ENCODE data around the gene BCAS3. TPM values are rescaled to one million over a fixed set of nuclear protein-coding genes. Genes with fewer than 3 reads are reported as not detected.

Gene BCAS3
- total and polyA plus RNA-seq, 2 donors (not counting 1 experiment from before 2014, with no cell fraction given) = 13.9 to 73.4 TPM

GRCh38 chr17:61399131-61400065, 721.7 kb downstream of the BCAS3 start, which contains the start of gene TBX2:
Gene TBX2 (plus strand): TSS chr17:61399843. CDS start chr17:61400177, 334 bp downstream.
- peak; percentile 47 for DNase-seq
- no peak for ATAC-seq (ENCODE audit: low read depth)
- Mint-ChIP-seq H3K4me1 (peaks cover 46% of the 10 kb centered on the region), H3K9me3 (ENCODE audit: insufficient read depth) (no peaks in the 10 kb centered on the region), H3K4me3 (peak within 1 kb of the TSS; percentile 78), H3K27me3 (peaks cover 55% of the 10 kb centered on the region), H3K27ac (peak within 1 kb of the TSS; percentile 42)
- Histone ChIP-seq H3K4me3 (ENCODE audit: control extremely low read depth in 1 of 5, extremely low read depth in 1 of 5, insufficient read depth in 1 of 5, low read depth in 2 of 5, low read length in 4 of 5) (peak within 1 kb of the TSS in 3 of 5 experiments; percentile 29 to 43 (median 29)), H3K36me3 (replicated peaks in 1 of 2; ENCODE audit: control extremely low read depth in 1 of 2, control insufficient read depth in 1 of 2, extremely low read depth in 1 of 2, insufficient read depth in 2 of 2, low read length in 1 of 2) (no peaks in the 10 kb centered on the region), H4K20me1 (ENCODE audit: control insufficient read depth, insufficient read depth, low read length, poor library complexity, severe bottlenecking) (peaks cover 3% of the 10 kb centered on the region), H3K27ac (ENCODE audit: low read length in 2 of 2) (no peak within 1 kb of the TSS), H2AFZ (ENCODE audit: insufficient read depth, low read depth, low read length, poor library complexity, severe bottlenecking) (no peak within 1 kb of the TSS), H3K4me1 (ENCODE audit: control insufficient read depth in 2 of 2, insufficient read depth in 2 of 2, low read length in 2 of 2) (peaks cover 68 to 76% of the 10 kb centered on the region in 2 donors), H3K9ac (ENCODE audit: low read length) (peak within 1 kb of the TSS; percentile 32), H3K27me3 (replicated peaks in 1 of 4; ENCODE audit: control extremely low read depth in 1 of 4, control insufficient read depth in 3 of 4, insufficient read depth in 4 of 4, low read length in 3 of 4) (peaks cover 0 to 86% (median 53%) of the 10 kb centered on the region in 4 experiments), H3K79me2 (ENCODE audit: control insufficient read depth, insufficient read depth, low read length) (no peaks in the 10 kb centered on the region), H3K4me2 (replicated peaks; ENCODE audit: low read depth, low read length, poor library complexity, severe bottlenecking) (peak within 1 kb of the TSS; percentile 77), H3K9me3 (ENCODE audit: control extremely low read depth in 1 of 3, control insufficient read depth in 2 of 3, insufficient read depth in 1 of 3, low read length in 2 of 3) (peaks cover 0 to 61% (median 2%) of the 10 kb centered on the region in 3 donors)
- POLR2A ChIA-PET = interaction anchor here (0.5 kb wide), 1 partner anchor 448 kb away, joined by 3 read pairs; no protein-coding TSS in a partner anchor
- TF ChIP-seq, protein P1, sequence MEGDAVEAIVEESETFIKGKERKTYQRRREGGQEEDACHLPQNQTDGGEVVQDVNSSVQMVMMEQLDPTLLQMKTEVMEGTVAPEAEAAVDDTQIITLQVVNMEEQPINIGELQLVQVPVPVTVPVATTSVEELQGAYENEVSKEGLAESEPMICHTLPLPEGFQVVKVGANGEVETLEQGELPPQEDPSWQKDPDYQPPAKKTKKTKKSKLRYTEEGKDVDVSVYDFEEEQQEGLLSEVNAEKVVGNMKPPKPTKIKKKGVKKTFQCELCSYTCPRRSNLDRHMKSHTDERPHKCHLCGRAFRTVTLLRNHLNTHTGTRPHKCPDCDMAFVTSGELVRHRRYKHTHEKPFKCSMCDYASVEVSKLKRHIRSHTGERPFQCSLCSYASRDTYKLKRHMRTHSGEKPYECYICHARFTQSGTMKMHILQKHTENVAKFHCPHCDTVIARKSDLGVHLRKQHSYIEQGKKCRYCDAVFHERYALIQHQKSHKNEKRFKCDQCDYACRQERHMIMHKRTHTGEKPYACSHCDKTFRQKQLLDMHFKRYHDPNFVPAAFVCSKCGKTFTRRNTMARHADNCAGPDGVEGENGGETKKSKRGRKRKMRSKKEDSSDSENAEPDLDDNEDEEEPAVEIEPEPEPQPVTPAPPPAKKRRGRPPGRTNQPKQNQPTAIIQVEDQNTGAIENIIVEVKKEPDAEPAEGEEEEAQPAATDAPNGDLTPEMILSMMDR (IDR thresholded peaks at IDR 0.05) = no peak
- no peak for TF ChIP-seq EZH2 (IDR thresholded peaks at IDR 0.05; ENCODE audit: borderline replicate concordance, insufficient read depth, low read depth, low read length, poor library complexity, severe bottlenecking)
- CTCF ChIA-PET = interaction anchor here (2.3 to 2.4 kb wide), 2 partner anchors 10 to 12 kb away, joined by 6 read pairs; no protein-coding TSS in a partner anchor
- intact Hi-C loops (cut with micrococcal nuclease) = no loop called here
- WGBS (ENCODE audit: insufficient coverage) = 5% methylated on average over 92 of the region's 98 CpGs
